ENCODE data around the gene SFRP4. TPM values are rescaled to one million over a fixed set of nuclear protein-coding genes. Genes with fewer than 3 reads are reported as not detected.

SFRP4 gene
- polyA plus RNA-seq, 1 of the 3 experiments (the other 2 are of a cell fraction) = not detected

GRCh38 chr7:37894671-37895070 lies 21.9 kb downstream of the SFRP4 start:
- Histone ChIP-seq H3F3A (replicated peaks; ENCODE audit: insufficient read depth) (no peaks in the 10 kb centered on the region), H3K9ac (no peak overlapping the region), H3K9me3 (no peaks in the 10 kb centered on the region), H3K4me1 (ENCODE audit: control insufficient read depth in 1 of 2, insufficient read depth in 2 of 2, low read depth in 1 of 2, low read length in 1 of 2) (no peaks in the 10 kb centered on the region), H3K79me2 (ENCODE audit: insufficient read depth) (no peaks in the 10 kb centered on the region), H3K36me3 (replicated peaks in 1 of 2; ENCODE audit: control insufficient read depth in 1 of 2, insufficient read depth in 2 of 2, low read length in 1 of 2) (no peaks in the 10 kb centered on the region), H3K27ac (ENCODE audit: low read depth in 2 of 2, low read length in 1 of 2) (no peak overlapping the region), H3K4me2 (no peak overlapping the region), H2AFZ (ENCODE audit: low read depth) (no peak overlapping the region), H4K20me1 (ENCODE audit: insufficient read depth) (no peaks in the 10 kb centered on the region), H3K9me2 (no peaks in the 10 kb centered on the region), H3K4me3 (ENCODE audit: low read depth in 2 of 2, low read length in 1 of 2) (no peak overlapping the region), H3K27me3 (ENCODE audit: insufficient read depth) (0 out of 2 replicates have a peak, but pooled peaks cover 5% of the 10 kb centered on the region)
- TF ChIP-seq RCOR1 (IDR thresholded peaks at IDR 0.05; ENCODE audit: low read length) (no peak), JUND (IDR thresholded peaks at IDR 0.05) (no peak), GATA2 (CRISPR knock-in tag; IDR thresholded peaks at IDR 0.05) (no peak)
- ChIA-PET POLR2A (no interaction called here), CTCF (interaction anchor here (0.6 to 1.5 kb wide), 3 partner anchors 91 to 660 kb away, joined by 3 to 5 read pairs (median 3); no protein-coding TSS in a partner anchor)
- no peak for DNase-seq
- WGBS (ENCODE audit: low lambda C conversion rate) = 53% methylated on average over 3 of the region's 3 CpGs

DNA sequence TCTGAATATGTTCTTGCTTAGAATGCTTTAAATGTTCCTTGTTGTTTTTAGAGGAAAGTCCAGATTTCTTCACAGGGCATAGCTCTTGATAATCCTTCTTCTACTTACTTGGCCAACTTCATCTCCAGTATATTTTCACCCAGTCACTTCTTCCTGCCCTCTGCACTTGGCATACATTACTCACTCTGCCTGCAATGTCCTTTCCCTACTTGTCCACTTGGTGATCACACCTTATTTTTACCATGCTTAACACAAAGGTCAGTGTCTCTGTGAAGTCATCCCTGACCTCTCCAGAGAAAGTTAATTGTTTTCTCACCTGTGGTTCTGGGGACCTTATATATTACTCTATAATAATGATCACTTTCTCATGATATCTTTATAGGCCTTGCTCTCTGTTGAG lies 23.3 kb downstream of the SFRP4 start:
- Histone ChIP-seq H3K9ac (no peak overlapping the region), H3K4me1 (ENCODE audit: control insufficient read depth in 1 of 2, insufficient read depth in 2 of 2, low read depth in 1 of 2, low read length in 1 of 2) (no peaks in the 10 kb centered on the region), H3K79me2 (ENCODE audit: insufficient read depth) (no peaks in the 10 kb centered on the region), H4K20me1 (ENCODE audit: insufficient read depth) (no peaks in the 10 kb centered on the region), H2AFZ (ENCODE audit: low read depth) (no peak overlapping the region), H3K27ac (ENCODE audit: low read depth in 2 of 2, low read length in 1 of 2) (no peak overlapping the region), H3K27me3 (ENCODE audit: insufficient read depth) (0 out of 2 replicates have a peak, but pooled peaks cover 5% of the 10 kb centered on the region), H3K9me2 (peaks cover 3% of the 10 kb centered on the region; the same call in 1 of the 2 replicates), H3K36me3 (replicated peaks in 1 of 2; ENCODE audit: control insufficient read depth in 1 of 2, insufficient read depth in 2 of 2, low read length in 1 of 2) (no peaks in the 10 kb centered on the region), H3K4me2 (no peak overlapping the region), H3F3A (replicated peaks; ENCODE audit: insufficient read depth) (no peaks in the 10 kb centered on the region), H3K9me3 (no peaks in the 10 kb centered on the region), H3K4me3 (ENCODE audit: low read depth in 2 of 2, low read length in 1 of 2) (no peak overlapping the region)
- ChIA-PET CTCF (interaction anchor here (0.9 to 1.6 kb wide), 4 partner anchors 8 to 624 kb away, joined by 3 to 7 read pairs (median 4); partner anchors contain the start of gene SFRP4), POLR2A (no interaction called here)
- DNase-seq = no peak
- TF ChIP-seq, protein P1, sequence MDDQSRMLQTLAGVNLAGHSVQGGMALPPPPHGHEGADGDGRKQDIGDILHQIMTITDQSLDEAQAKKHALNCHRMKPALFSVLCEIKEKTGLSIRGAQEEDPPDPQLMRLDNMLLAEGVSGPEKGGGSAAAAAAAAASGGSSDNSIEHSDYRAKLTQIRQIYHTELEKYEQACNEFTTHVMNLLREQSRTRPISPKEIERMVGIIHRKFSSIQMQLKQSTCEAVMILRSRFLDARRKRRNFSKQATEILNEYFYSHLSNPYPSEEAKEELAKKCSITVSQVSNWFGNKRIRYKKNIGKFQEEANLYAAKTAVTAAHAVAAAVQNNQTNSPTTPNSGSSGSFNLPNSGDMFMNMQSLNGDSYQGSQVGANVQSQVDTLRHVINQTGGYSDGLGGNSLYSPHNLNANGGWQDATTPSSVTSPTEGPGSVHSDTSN (IDR thresholded peaks at IDR 0.05) = no peak
- no peak for TF ChIP-seq RCOR1 (IDR thresholded peaks at IDR 0.05; ENCODE audit: low read length)

DNA sequence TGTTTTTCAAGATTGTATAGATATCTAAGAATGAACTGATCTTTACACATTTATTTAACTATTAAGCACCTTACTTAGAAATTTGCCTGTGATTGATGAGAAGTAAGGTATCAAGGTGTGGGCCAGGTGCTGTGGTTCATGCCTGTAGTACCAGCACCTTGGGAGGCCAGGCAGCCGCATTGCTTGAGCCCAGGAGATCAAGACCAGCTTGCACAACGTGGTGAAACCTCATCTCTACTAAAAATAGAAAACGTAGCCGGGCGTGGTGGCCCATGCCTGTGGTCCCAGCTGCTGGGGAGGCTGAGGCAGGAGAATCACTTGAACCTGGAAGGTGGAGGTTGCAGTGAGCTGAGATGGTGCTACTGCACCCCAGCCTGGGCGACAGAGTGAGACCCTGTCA lies 34.5 kb downstream of the SFRP4 start:
- Histone ChIP-seq H3K4me1 (ENCODE audit: control insufficient read depth in 1 of 2, insufficient read depth in 2 of 2, low read depth in 1 of 2, low read length in 1 of 2) (no peaks in the 10 kb centered on the region), H3K27me3 (ENCODE audit: insufficient read depth) (no peaks in the 10 kb centered on the region), H3K9me2 (no peaks in the 10 kb centered on the region), H3F3A (replicated peaks; ENCODE audit: insufficient read depth) (no peaks in the 10 kb centered on the region), H3K27ac (ENCODE audit: low read depth in 2 of 2, low read length in 1 of 2) (no peak overlapping the region), H4K20me1 (ENCODE audit: insufficient read depth) (no peaks in the 10 kb centered on the region), H3K36me3 (replicated peaks in 1 of 2; ENCODE audit: control insufficient read depth in 1 of 2, insufficient read depth in 2 of 2, low read length in 1 of 2) (no peaks in the 10 kb centered on the region), H2AFZ (ENCODE audit: low read depth) (no peak overlapping the region), H3K4me2 (no peak overlapping the region), H3K4me3 (ENCODE audit: low read depth in 2 of 2, low read length in 1 of 2) (no peak overlapping the region), H3K79me2 (ENCODE audit: insufficient read depth) (no peaks in the 10 kb centered on the region), H3K9ac (no peak overlapping the region), H3K9me3 (0 out of 2 replicates have a peak, but pooled peaks cover 6% of the 10 kb centered on the region)
- 30% methylated on average over 6 of the region's 6 CpGs for WGBS (ENCODE audit: low lambda C conversion rate)
- no peak for DNase-seq
- POLR2A ChIA-PET = no interaction called here
- CTCF ChIA-PET = interaction anchor here (0.9 to 1.8 kb wide), 3 partner anchors 14 to 493 kb away, joined by 3 to 7 read pairs (median 4); no protein-coding TSS in a partner anchor
- no peak for TF ChIP-seq RCOR1 (IDR thresholded peaks at IDR 0.05; ENCODE audit: low read length)
- TF ChIP-seq EP300 (IDR thresholded peaks at IDR 0.05; ENCODE audit: borderline replicate concordance in 1 of 2, low read depth in 1 of 2, low read length in 1 of 2) = no peak
- no peak for TF ChIP-seq FOXJ3 (CRISPR knock-in tag; IDR thresholded peaks at IDR 0.05)
- TF ChIP-seq FOSL2 (IDR thresholded peaks at IDR 0.05; ENCODE audit: borderline replicate concordance, low read depth) = no peak
- TF ChIP-seq EZH2phosphoT487 (IDR thresholded peaks at IDR 0.05; ENCODE audit: borderline replicate concordance, low read depth) = no peak
- TF ChIP-seq NRF1 (IDR thresholded peaks at IDR 0.05; ENCODE audit: low read depth, low read length) = no peak
- TF ChIP-seq, protein P2, sequence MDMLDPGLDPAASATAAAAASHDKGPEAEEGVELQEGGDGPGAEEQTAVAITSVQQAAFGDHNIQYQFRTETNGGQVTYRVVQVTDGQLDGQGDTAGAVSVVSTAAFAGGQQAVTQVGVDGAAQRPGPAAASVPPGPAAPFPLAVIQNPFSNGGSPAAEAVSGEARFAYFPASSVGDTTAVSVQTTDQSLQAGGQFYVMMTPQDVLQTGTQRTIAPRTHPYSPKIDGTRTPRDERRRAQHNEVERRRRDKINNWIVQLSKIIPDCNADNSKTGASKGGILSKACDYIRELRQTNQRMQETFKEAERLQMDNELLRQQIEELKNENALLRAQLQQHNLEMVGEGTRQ (IDR thresholded peaks at IDR 0.05; ENCODE audit: borderline replicate concordance, low read depth, low read length) = no peak
- no peak for TF ChIP-seq POLR2AphosphoS5 (IDR thresholded peaks at IDR 0.05; ENCODE audit: low read depth, low read length)
- no peak for TF ChIP-seq IRF3 (IDR thresholded peaks at IDR 0.05; ENCODE audit: low read depth, low read length)
- no peak for TF ChIP-seq TEAD4 (IDR thresholded peaks at IDR 0.05; ENCODE audit: borderline replicate concordance, insufficient read depth)
- TF ChIP-seq TCF12 (IDR thresholded peaks at IDR 0.05) = no peak
- no peak for TF ChIP-seq JUND (IDR thresholded peaks at IDR 0.05)
- TF ChIP-seq REST (IDR thresholded peaks at IDR 0.05; ENCODE audit: low read depth, low read length) = no peak
- TF ChIP-seq GATA2 (CRISPR knock-in tag; IDR thresholded peaks at IDR 0.05) = no peak

Measured in SK-N-SH (cell line).